Fibroblast of upper back skin (primary cell): ENCODE results near the gene KRTAP10-1.

Experiments used
- DNase-seq: peaks from one replicate; pipeline ENCODE4 v3.0.0-alpha.2; 2013

Gene KRTAP10-1

DNA sequence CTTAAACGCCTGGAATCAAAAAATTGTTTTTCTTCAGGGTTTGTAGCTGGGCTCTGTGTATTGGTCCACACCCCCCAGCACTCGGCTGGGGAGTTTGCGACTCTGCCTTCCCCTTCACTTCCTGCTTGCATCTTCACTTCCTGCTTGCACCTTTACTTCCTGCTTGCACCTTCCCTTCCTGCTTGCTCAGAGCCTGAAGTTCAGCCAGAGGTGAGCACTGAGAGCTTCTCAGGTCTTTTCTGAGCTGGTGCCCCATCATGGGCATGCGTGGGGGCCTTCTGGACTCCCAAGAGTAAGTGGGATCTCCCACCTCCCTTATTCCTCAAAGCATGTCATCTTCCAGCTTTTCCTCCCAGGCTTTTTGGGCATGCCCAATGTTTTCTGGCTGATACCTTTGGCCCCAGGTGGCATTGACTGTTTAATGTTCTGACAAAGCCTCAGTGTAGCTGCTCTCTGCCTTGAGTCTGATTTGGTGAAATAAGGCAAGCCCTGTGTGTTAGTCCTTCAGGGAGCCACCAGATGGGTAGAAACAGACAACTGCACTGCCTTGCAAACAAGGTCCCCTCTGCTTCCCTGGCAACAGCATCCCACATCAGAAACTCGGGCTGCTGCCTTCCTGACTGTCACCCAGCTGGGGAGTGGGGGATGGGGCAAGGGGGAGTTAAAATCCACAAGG is 7.8 kb upstream of the KRTAP10-1 start:
- DNase-seq, result no peak

DNA sequence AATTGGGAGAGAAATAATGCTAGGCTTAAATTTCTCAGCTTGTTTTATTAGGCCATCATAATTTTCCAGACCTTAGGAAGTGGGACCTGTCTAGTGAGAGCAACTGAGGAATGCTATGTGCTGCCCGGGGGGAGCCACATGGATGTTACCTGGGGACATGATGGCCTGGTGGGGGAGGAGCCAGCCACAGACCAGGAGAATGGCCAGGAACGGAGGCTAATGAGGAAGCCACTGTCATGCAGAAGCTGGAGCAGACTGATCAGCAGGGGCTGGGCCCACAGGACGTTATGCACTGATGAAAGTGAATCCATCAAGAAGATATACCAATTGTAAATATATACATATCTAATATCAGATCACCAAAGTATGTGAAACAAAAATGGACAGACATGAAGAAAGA is 4.6 kb upstream of the KRTAP10-1 start:
- no peak for DNase-seq

DNA sequence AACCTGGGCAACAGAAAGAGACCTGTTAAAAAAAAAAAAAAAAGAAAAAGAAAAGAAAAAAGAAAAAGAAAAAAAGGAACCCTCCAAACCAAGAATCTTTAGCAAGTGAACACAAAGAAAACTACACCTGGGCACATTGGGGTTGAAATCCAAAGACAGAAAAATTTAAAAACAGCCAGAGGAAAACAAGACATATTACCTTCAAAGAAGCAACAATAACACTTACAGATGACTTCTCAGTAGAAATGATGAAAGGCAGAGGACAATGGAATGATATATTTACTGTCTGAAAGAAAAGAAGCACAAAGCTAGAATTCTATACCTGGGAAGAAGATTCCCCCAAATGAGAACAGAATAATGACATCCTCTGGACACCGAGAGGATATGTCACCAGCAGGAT is 2.7 kb upstream of the KRTAP10-1 start:
- no peak for DNase-seq

DNA sequence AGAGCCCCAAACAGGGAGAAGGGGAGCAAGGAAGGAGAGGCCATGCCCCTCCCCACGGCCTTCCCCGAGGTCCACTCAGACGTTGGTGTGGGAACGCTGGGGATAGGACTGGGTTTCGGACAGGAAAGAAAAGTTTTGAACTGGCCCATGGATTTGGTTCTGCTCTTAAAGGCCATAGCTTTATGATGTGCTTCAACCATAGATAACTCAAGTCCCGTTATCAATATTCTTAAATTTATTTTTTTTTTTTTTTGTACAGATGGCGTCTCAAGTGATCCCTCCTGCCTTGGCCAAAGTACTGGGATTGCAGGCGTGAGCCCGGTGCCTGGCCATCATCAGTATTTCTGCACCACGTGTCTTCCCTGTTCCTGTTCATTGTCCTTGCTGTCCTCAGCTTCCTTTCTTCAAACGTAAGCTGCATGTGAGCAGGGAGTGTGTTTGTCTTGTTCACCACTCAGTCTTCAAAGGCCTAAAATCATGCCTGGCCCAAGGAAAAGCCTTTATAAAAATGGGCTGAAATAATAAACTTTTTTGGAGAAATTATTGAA is 820 bp upstream of the KRTAP10-1 start:
- DNase-seq, result no peak

DNA sequence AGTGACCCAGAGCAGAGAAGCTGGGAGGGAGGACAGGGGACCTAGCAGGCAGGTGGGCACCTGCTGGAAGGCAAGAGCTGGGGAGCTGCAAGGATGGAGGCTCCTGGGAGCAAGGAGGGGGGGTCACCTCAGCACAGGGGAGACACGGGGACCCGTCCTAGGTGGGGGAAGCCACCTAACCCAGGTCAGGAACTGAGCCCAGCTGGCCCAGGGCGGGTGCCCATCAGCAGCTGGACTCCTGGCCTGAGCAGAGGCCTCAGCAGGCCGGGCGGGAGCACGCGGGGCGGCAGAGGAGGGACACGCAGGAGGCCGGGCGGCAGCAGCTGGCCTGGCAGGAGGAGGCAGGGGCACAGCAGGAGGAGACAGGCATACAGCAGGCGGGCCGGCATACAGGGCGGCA is 949 bp downstream of the KRTAP10-1 start:
- no peak for DNase-seq

DNA sequence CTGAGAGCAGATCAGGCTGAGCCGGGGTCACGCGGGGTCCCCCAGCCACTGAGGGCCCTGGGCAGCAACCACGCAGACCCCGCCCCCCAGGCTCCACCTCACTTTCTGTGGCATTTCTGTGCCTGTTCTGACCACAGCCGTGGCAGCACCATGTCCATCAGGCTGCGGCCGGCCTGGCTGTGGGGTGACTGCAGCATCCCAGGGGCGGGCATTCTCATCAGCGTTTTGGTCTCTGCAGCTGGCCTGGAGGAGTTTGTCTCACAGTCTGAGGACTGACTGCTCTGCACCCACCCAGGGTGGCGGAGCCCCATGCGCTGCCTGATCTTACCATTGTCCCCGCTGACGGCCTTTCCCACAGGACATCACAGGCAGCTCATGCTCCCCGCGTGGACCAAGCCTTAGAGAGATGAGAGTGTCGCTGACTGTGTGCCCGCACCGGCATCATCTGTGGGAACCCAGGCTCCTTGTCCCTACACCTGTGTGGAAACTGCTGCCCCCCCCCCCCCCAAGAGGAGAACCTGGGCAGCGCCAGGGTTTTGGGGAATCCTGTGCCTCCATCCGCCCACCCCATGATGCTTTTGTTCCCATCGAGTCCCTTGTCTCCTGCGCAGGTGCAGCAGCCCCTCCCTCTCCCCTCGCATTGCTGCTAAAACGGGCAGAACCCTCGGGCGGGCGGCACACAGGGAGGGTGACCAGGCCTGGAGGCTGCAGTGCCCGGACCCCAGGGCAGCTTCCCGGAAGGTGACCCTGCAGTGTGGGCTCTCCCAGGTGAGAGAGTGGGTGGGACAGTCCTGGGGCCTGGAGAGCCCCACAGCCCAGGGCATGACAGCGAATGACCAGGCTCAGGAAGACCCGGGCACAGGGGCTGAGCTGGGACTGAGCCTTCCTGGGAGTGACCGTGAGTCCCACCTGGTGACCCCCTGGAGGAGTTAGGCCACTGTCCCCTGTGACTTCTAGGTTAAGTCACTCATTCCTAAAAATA is 1.8 kb downstream of the KRTAP10-1 start:
- DNase-seq, result no peak

DNA sequence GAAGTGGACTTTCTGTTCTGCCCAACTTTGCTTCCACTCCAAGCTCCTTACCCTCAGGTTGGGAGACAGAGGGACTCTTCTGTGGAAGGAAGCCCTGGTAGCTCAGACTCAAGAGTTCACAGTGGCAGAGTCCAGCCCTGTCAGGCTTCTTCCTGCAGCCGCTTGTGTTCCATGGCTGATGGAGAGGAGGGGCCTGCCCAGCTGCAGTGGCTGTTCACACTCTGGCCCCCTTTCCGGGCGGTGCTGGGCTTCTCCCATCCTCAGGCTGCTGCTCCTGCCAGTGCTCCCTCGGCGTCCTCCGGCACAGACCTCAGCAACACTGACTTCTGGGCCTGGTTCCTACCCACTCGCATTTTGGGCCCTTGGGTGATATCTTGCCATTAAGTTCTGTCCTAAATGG is 4.0 kb downstream of the KRTAP10-1 start:
- DNase-seq, result no peak

DNA sequence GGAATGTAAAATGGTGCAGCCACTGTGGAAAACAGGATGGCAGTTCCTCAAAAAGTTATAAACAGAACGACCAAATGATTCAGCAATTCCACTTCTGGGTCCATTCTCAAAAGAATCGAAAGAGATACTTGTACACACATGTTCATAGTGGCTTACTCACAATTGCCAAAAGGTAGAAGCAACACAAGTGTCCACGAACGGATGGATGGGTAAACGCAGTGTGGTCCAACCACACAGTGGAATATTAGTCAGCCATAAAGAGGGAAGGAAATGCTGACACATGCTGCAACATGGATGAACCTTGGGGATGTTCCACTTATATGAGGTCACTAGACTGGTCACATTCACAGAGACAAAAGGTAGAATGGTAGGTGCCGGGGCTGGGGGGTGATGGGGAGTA is 5.3 kb downstream of the KRTAP10-1 start:
- no peak for DNase-seq

DNA sequence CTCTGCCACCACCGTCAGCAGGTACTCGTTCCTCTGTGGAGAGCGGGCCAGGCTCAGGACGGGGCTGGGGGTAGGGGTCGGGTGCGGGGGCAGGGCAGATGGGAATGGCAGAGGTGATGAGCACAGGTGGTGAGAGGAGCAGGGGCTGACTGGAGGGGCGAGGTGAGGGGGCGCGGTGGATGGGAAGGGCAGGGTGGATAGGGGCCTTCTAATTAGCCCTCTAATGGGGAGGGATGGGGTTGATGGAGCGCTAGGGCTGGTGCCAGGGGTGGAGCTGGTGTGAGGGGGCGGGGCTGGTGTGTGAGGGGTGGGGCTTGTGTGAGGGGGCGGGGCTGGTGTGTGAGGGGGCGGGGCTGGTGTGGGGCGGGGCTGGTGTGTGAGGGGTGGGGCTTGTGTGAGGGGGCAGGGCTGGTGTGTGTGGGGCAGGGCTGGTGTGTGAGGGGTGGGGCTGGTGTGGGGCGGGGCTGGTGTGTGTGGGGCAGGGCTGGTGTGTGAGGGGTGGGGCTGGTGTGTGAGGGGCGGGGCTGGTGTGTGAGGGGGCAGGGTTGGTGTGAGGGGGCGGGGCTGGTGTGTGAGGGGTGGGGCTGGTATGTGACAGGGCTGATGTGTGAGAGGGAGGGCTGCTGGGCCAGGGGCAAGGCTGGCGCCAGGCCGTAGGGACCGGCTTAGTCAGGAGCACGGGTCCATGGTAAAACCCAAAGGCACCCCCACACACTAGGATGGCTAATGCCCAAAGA is 5.9 kb downstream of the KRTAP10-1 start:
- DNase-seq, result no peak

DNA sequence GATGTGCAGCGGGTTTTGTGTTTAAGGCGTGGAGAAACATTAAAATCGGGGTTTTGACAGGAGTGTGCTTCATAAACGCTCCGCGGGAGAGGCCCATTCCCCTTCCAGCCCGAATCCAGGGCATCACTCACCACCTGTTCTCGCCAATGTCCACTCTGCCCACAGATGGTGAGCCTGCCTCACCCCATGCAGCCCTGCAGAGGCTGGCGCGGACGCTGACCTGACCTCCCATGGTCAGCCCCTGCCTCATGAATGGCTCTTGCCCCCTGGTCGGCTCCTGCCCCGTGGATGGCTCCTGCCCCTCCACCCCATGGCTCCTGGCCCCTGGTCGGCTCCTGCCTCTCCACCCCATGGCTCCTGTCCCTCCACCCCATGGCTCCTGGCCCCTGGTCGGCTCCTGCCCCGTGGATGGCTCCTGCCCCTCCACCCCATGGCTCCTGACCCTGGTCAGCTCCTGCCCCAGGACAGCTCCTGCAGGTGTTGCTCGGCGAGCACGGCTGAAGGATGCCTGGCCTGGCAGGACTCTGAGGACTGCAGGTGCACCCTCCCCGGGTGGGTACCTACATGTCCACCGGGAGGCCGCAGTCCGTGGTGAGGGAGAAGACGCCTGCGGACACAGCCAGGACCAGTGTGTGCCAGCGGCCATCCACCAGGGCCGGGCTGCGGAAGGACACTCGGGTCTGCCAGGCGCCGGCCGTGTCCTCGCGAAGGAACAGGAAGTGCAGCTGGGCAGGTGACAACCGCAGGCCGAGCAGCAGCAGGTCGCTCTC is 6.7 kb downstream of the KRTAP10-1 start:
- DNase-seq, result no peak

DNA sequence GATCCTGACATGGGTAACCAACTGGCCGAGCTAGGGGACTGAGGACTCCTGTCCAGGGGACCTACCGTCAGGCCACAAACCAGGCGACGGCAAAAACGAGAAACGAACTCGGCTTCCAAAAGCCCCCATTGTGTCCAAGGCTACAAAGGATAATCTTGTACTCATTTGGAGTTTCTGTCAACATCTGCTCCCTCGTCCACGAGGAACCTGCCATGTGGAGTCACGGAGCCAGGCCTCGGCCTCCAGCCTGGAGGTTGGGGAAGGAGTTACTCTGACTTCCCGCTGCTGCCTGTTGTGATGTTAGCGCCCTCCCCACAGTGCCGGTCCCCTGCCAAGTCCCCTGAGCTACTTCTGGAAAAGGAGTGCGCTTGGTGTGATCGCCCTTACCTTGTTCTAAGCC is 7.3 kb downstream of the KRTAP10-1 start:
- no peak for DNase-seq

DNA sequence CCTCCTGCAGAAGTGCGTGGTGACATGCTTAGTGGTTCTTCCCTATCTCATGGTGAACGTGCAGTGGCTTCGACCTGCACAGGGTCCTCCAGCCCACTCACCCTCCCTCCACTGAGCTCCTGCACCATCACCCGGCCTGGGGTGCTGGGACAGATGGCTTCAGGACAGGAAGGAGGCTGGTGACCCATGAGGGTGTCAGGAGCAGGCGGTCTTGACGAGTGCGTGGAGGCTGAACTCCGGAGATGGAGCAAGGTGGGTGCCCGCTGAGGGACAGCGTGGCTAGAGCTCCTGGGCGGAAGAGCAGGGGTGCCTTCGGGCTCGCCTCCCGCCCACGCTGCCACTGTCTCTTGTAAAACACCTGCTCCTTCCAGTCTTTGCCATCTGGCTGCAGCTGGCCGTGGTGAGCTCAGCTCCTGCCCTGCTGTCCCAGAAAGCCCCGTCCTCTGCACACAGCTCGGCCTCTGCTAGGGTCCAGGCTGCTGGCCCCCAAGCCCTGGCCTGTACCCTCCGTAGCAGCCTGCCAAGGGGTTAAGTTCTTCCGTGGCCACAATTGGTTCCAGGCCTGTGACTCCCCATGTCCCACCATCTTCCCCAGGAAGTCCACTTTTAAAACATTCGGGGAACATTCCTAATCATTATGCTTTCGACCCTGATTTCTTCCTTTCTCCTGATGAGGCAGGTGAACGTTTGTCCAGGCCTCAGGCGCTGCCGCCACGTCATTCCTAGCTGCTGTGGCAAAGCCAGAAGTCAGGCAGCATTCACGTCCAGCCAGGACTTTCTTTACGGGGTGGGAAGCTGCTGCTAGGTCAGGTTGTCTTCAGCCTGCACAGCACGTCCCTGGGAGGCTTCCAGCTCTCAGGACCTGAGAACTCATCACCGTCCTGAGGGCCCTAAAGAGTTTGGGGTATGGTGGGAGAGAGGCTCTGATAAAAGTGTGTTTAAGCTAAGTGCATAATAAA is 8.1 kb downstream of the KRTAP10-1 start:
- DNase-seq, result no peak

DNA sequence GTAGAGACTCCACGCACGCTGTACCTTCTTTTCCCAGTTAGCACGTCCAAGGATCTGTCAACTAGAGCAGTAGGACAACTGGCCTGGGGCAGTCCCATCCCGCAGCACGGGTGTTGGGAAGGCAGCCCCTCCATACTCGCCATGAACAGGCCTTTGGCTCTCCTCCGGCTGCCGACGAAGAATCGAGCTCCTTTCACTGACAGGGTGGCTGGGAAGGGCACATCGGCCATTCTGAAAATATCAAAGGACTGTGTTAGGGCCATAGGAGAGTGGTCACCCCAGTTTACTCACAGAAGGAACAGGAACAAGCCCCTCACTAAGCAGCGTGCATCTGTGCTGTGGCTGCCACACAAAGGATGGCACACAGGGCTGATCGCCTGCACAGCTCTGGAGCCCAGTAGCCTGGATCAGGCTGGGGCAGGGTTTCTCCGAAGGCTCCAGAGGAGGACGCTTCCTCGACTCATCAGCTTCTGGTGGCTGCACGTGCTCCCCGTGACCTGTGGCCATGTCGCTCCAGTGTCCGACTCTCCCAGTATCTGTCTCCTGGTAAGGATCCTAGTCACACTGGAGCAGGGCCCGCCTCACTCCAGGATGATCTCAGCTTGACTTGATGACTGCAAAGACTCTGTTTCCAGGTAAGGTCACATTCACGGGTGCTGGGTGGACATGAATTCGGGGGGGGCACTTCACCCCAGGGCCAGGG is 8.9 kb downstream of the KRTAP10-1 start:
- no peak for DNase-seq

DNA sequence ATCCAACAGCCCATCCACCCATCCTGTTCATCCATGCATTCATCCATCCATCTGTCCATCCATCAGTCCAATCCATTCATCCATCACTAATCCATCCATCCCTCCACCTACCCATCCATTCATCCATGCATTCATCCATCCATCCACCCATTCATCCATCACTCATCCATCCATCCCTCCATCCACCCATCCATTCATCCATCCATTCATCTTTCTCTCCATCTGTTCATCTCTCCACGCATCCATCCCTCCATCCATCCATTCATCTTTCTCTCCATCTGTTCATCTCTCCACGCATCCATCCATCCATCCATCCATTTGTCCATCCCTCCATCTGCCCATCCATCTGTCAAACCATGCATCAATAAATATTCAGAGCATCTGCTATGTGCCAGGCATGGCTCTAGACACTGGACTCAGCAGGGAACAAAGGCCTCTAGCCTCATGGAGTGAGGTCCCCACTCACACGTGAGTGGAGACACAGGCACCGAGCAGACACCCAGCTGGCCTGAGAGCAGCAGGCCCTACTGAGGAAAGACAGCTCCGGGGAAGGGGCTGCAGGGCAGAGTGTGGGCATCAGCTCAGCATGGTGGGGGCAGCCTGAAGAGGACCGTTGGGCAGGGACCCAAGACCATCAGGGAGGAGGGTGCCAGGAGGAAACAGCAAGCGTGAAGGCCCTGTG is 9.6 kb downstream of the KRTAP10-1 start:
- no peak for DNase-seq

DNA sequence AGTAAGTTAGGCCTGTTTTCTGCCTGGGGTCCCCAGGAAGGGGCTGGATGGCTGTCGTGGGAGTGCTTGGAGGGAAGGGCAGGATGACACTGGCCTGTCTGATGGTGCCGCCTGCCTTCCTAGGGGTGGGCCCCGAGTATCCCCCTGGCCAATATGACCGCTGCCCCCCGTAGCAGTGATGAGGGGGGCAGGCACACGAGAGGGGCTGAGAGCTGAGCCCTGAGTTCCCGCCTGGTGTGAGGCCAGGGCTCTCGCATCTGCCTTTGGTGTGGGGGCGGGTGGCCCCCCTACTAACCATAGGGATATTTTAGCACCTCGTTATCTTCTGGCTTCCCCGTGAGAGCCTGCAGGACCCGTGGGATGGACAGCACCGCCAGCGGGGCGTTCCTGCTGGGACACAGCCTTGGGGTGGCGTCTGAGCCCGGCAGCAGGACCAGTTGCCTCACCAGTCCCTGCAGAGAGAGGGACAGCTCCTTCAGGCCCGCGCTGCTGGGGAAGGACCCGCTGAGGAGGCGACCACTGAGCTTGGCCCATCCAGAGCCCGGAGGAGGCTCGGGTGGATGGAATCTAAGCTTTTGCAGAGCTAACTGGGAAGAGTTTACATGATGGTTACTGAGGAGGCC is 10.4 kb downstream of the KRTAP10-1 start:
- DNase-seq, result no peak

DNA sequence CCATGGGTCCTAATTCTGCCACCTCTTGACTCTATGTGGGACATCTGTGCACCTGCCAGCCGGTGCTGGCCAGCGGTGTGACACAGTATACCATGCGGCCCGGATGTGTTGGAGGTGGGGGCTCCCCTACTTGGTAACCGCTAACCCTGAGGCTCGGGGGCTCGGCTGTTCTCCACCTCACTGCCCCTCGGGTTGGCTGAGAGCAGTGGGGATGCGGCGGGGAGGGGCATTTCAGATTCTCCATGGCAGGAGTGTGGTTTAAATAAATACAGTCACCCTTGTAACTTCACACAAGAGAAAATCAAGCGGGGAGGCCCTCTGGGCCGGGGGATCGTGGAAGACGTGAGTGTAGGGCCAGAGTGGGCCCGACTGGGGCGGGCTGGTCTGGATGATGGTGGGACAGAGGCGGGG is 11.0 kb downstream of the KRTAP10-1 start:
- no peak for DNase-seq

DNA sequence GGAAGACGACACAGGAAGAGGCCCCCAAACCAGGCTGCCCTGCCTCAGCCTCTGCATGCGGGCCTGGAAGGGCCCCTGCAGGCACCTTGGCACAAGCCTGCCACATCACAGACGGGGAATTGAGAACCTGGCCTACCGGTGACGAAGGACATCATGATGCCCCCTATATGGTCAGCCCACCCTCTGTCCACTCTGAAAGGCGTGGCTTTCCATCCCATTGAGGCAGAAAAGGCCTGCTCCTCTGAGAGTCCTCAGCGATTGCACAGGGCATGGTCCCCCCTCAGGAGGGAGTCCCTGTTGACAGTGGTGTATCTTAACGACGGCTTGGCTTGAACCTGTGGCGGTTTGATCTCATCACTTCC is 11.4 kb downstream of the KRTAP10-1 start:
- DNase-seq, result no peak

DNA sequence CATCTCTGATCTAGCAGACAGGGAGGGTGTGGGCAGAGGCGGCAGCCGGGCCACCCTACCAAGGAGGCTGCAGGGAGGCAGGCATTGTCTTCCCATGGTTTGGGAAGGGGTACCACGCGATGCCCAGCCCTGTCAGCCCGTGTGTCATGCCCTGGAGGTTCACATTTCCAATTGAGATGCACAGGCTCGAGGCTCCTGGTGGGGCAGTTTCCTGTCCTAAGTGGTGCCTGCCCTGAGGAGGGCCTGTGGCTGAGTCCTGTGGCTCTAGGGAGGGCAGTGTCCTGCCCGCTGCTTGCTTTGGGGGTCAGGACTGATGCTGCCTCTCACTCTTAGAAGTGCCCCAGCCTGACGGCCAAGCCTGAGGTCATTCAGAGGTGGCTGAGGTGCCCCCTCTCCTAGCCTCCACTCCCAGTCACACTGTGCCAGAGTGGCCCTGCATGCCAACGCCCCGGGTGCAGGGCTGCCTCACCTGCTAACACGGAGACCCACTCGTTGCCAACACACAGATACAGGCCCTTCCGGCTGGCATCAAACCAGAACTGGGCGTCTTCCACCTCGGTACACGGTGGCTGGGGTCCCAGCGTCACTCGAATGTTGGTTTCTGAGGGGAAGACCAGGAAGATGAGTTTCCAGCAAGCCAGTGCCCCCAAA is 11.9 kb downstream of the KRTAP10-1 start:
- no peak for DNase-seq
